GM19467 (cell line): ENCODE measurements around the gene KCTD10.

Experiments used
- ATAC-seq: cut with Tn5 transposase; IDR thresholded peaks from one replicate; pipeline ENCODE4 v1.9.1; 2021; ENCODE audit warnings: mild to moderate bottlenecking, moderate library complexity; ENCODE audit not compliant: unreplicated experiment

The KCTD10 gene

GRCh38 chr12:109477185-109477962 lies at the start of gene KCTD10, which contains the start of gene UBE3B:
TSS of gene KCTD10 (minus strand) at chr12:109477300. CDS start at chr12:109477262, 38 bp downstream.
TSS of gene UBE3B (plus strand) at chr12:109477634. CDS start at chr12:109483552, 5,918 bp downstream.
- peak; percentile 87 for ATAC-seq

GRCh38 chr12:109525279-109525585 lies 48.1 kb upstream of the KCTD10 start:
- ATAC-seq: no peak

- no peak for ATAC-seq
These were observed 47.6 kb upstream of the KCTD10 start for GRCh38 chr12:109524466-109525278.

- ATAC-seq: no peak
These were observed 46.4 kb upstream of the KCTD10 start for GRCh38 chr12:109523504-109523903.

GRCh38 chr12:109523071-109523470 lies 46.0 kb upstream of the KCTD10 start:
- ATAC-seq: no peak

GRCh38 chr12:109521831-109522230 lies 44.7 kb upstream of the KCTD10 start:
- ATAC-seq: no peak

- no peak for ATAC-seq
These were observed 42.7 kb upstream of the KCTD10 start for GRCh38 chr12:109519787-109520186.

GRCh38 chr12:109518820-109519665 lies 41.9 kb upstream of the KCTD10 start:
- no peak for ATAC-seq

- no peak for ATAC-seq
These were observed 40.5 kb upstream of the KCTD10 start for GRCh38 chr12:109517619-109518018.

- ATAC-seq: no peak
These were observed 36.9 kb upstream of the KCTD10 start for GRCh38 chr12:109513977-109514376.

- no peak for ATAC-seq
These were observed 36.0 kb upstream of the KCTD10 start for GRCh38 chr12:109513051-109513450.

GRCh38 chr12:109512608-109513007 lies 35.5 kb upstream of the KCTD10 start:
- ATAC-seq: no peak

- no peak for ATAC-seq
These were observed 33.1 kb upstream of the KCTD10 start for GRCh38 chr12:109510196-109510595.

GRCh38 chr12:109504068-109504467 lies 27.0 kb upstream of the KCTD10 start:
- no peak for ATAC-seq

GRCh38 chr12:109503611-109504010 lies 26.5 kb upstream of the KCTD10 start:
- no peak for ATAC-seq

GRCh38 chr12:109502332-109502731 lies 25.2 kb upstream of the KCTD10 start:
- no peak for ATAC-seq

- ATAC-seq: no peak
These were observed 24.2 kb upstream of the KCTD10 start for GRCh38 chr12:109501299-109501698.

GRCh38 chr12:109500406-109501185 lies 23.5 kb upstream of the KCTD10 start:
- no peak for ATAC-seq

GRCh38 chr12:109497675-109498074 lies 20.6 kb upstream of the KCTD10 start:
- no peak for ATAC-seq

- no peak for ATAC-seq
These were observed 19.2 kb upstream of the KCTD10 start for GRCh38 chr12:109496306-109496705.
